NB4 (cell line): ENCODE results near the gene DENND1A.

Experiments used
- POLR2A ChIP-seq: IDR thresholded peaks from 2 replicates; pipeline ENCODE4 v1.6.1; 2011; ENCODE audit warnings: mild to moderate bottlenecking; ENCODE audit not compliant: insufficient read length; ENCODE audit errors: extremely low read depth
- TF ChIP-seq, protein P1 (sequence below): IDR thresholded peaks from one replicate; pipeline ENCODE4 v1.5.1; 2012; ENCODE audit warnings: low read depth, low read length

DNA sequence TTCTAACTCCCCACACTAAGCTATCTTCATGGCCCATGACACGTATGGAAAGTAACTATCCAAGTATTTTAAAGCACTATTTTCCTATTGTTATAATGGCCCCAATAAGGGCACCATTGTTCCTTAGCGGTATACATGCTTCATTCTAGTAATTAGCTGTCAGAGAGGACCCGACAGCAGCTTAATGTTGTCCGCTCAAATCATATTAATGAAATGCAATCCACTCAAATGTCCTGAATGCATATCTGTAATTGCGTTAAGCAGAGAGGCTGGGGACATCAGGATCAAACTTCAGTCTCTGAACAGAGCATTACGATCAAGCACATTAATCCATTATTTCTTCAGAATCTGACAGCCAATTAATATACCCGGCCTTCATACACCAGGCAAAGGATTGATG is 434.2 kb downstream of the DENND1A start:
- TF ChIP-seq, protein P1, sequence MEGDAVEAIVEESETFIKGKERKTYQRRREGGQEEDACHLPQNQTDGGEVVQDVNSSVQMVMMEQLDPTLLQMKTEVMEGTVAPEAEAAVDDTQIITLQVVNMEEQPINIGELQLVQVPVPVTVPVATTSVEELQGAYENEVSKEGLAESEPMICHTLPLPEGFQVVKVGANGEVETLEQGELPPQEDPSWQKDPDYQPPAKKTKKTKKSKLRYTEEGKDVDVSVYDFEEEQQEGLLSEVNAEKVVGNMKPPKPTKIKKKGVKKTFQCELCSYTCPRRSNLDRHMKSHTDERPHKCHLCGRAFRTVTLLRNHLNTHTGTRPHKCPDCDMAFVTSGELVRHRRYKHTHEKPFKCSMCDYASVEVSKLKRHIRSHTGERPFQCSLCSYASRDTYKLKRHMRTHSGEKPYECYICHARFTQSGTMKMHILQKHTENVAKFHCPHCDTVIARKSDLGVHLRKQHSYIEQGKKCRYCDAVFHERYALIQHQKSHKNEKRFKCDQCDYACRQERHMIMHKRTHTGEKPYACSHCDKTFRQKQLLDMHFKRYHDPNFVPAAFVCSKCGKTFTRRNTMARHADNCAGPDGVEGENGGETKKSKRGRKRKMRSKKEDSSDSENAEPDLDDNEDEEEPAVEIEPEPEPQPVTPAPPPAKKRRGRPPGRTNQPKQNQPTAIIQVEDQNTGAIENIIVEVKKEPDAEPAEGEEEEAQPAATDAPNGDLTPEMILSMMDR, result no peak
- no peak for TF ChIP-seq POLR2A
